GM23248 (cell line): ENCODE results near the gene HLA-B. TPM values are rescaled to one million over a fixed set of nuclear protein-coding genes. Genes with fewer than 3 reads are reported as not detected.

Experiments
- DNase-seq: peaks from one replicate; pipeline ENCODE4 v3.0.0-alpha.2; 2015
- H2AFZ ChIP-seq: fragments of 200-600 bp; sonication (generic); 2 replicates; pipeline ENCODE4 v1.6.1; 2016; ENCODE audit warnings: antibody characterized with exemption
- H3F3A ChIP-seq: fragments of 200-600 bp; sonication (generic); 2 replicates; pipeline ENCODE4 v1.6.1; 2016; ENCODE audit warnings: mild to moderate bottlenecking, antibody characterized with exemption, mixed run types; ENCODE audit not compliant: insufficient read depth
- H3K27ac ChIP-seq: fragments of 200-600 bp; sonication (generic); 2 replicates; pipeline ENCODE4 v1.5.1; 2016; ENCODE audit warnings: mild to moderate bottlenecking
- H3K27me3 ChIP-seq: fragments of 200-600 bp; sonication (generic); replicated peaks from 2 replicates; pipeline ENCODE4 v1.6.1; 2016; ENCODE audit warnings: mild to moderate bottlenecking; ENCODE audit not compliant: insufficient read depth
- H3K36me3 ChIP-seq: fragments of 200-600 bp; sonication (generic); 2 replicates; pipeline ENCODE4 v1.6.1; 2016; ENCODE audit warnings: low read depth, mild to moderate bottlenecking
- H3K4me1 ChIP-seq: fragments of 200-600 bp; sonication (generic); 2 replicates; pipeline ENCODE4 v1.6.1; 2016; ENCODE audit warnings: mild to moderate bottlenecking; ENCODE audit not compliant: insufficient read depth
- H3K4me2 ChIP-seq: fragments of 200-600 bp; sonication (generic); one replicate; pipeline ENCODE4 v1.6.1; 2016; ENCODE audit warnings: mild to moderate bottlenecking; ENCODE audit not compliant: unreplicated experiment
- H3K4me3 ChIP-seq: fragments of 200-600 bp; sonication (generic); 2 replicates; pipeline ENCODE4 v1.5.1; 2016; ENCODE audit warnings: mild to moderate bottlenecking
- H3K79me2 ChIP-seq: fragments of 200-600 bp; sonication (generic); 2 replicates; pipeline ENCODE4 v1.6.1; 2016; ENCODE audit warnings: mild to moderate bottlenecking; ENCODE audit not compliant: insufficient read depth
- H3K9ac ChIP-seq: fragments of 200-600 bp; sonication (generic); 2 replicates; pipeline ENCODE4 v1.6.1; 2016; ENCODE audit warnings: mild to moderate bottlenecking
- H3K9me2 ChIP-seq: fragments of 200-600 bp; sonication (generic); 2 replicates; pipeline ENCODE4 v1.6.1; 2016; ENCODE audit warnings: mixed run types, mild to moderate bottlenecking, moderate library complexity; ENCODE audit not compliant: insufficient read depth
- H3K9me3 ChIP-seq: fragments of 200-600 bp; sonication (generic); one replicate; pipeline ENCODE4 v1.6.1; 2017; ENCODE audit warnings: low read depth
- H4K20me1 ChIP-seq: fragments of 200-600 bp; sonication (generic); 2 replicates; pipeline ENCODE4 v1.6.0; 2016; ENCODE audit not compliant: insufficient read depth
- EZH2 ChIP-seq: fragments of 200-600 bp; sonication (generic); IDR thresholded peaks from 2 replicates; pipeline ENCODE4 v1.6.1; 2018; ENCODE audit warnings: antibody characterized with exemption, mild to moderate bottlenecking; ENCODE audit not compliant: insufficient read depth, poor library complexity, severe bottlenecking
- EZH2phosphoT487 ChIP-seq: fragments of 200-600 bp; sonication (generic); IDR thresholded peaks from 2 replicates; pipeline ENCODE4 v1.6.1; 2018; ENCODE audit warnings: antibody characterized with exemption, moderate library complexity, mild to moderate bottlenecking, low read depth; ENCODE audit not compliant: insufficient read depth
- WGBS, 2 experiments: methylation state at CpG; one replicate each; pipeline ENCODE4 v1.1.6; 2015 to 2017; ENCODE audit warnings: low lambda C conversion rate in 2 of 2, low coverage in 1 of 2; ENCODE audit errors: missing lambda C conversion rate in 2 of 2; 5-methylcytosine and 5-hydroxymethylcytosine counted together
- in situ Hi-C: fragments of 300-500 bp; cut with MboI; formaldehyde crosslinking; loops from 2 replicates; pipeline ENCODE4 v1.15.0; 2020
- microRNA-seq: library from miRNA; unstranded; fragments of <30 nt; microRNA quantifications from one replicate; pipeline ENCODE4, GENCODE V29; 2016; ENCODE audit warnings: borderline number of aligned reads
- polyA plus RNA-seq: library from polyadenylated mRNA; unstranded; fragments of >200 nt; fragmentation: Nextera tagmentation; extraction: Ambion mirVana; gene quantifications from 2 replicates; pipeline ENCODE4 v1.2.1, GENCODE V29; 2016
- small RNA-seq: library from RNA; depleted of rRNA; stranded (forward); fragments of <200 nt; gene quantifications from one replicate; pipeline ENCODE3, GENCODE V24; 2014; ENCODE audit warnings: low read depth, low replicate concordance
- total RNA-seq: library from RNA; depleted of rRNA; stranded (reverse); fragments of >200 nt; shearing (Covaris generic); gene quantifications from 2 replicates; pipeline ENCODE4 v1.2.3, GENCODE V29; 2014; rRNA removed

The HLA-B gene
- total and polyA plus RNA-seq, 2 experiments from 2014 or later, result 87.9 to 192 TPM

DNA sequence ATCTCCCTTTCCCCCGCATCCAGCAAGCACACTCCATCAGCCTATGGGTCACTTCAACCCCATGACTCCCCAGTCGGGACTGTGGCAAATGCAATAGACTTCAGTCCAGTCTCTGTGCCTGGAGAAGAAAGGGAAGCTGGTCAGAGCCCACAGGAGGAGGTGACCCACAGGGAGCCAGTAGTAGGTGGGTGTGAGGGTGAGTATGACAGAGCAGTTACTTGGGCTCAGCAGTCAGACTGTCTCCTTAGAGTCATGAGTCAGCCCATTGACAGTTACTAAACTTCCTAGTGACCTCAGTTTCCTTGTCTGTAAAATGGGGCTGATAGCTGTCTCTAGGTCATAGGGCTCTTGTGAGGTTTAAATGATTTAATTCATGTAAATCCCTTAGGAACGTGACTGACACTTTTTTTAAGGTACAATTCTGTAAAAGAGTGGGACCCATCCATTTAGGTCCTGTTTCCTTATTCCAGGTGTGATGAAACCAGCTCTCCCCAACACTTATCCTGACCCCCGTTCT is 51.2 kb downstream of the HLA-B start:
- Histone ChIP-seq H3F3A (no peaks in the 10 kb centered on the region), H3K9me2 (no peaks in the 10 kb centered on the region), H3K9me3 (no peaks in the 10 kb centered on the region), H3K79me2 (no peaks in the 10 kb centered on the region), H4K20me1 (no peaks in the 10 kb centered on the region), H3K36me3 (no peaks in the 10 kb centered on the region), H3K27me3 (peaks cover 6% of the 10 kb centered on the region; the same call in 1 of the 2 replicates), H2AFZ (no peak overlapping the region), H3K4me1 (no peaks in the 10 kb centered on the region), H3K4me2 (no peak overlapping the region), H3K4me3 (no peak overlapping the region), H3K9ac (no peak overlapping the region), H3K27ac (no peak overlapping the region)
- in situ Hi-C loops, result no loop called here
- DNase-seq, result peak; percentile 8
- 37 to 39% methylated on average over 4 of the region's 4 CpGs for WGBS, 2 experiments
- TF ChIP-seq EZH2phosphoT487 (no peak), EZH2 (no peak)

DNA sequence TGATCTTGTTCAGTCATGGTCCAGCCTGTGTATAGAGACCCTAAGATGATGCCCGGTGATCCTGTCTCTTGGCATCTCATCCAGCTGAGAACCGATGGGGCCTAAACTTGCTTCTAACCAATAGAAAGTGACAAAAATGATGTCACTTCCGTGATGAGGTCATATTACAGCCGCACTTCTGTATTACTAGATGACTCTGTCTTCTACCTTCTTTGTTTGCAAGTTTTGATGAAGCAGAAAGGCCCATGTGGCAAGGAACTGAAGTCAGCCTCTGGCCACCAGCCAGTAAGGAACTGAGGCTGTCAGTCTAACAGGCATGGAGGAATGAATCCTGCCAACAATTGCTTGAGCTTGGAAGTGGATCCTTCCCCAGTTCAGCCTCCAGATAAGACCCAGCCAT is 52.3 kb downstream of the HLA-B start:
- Histone ChIP-seq H4K20me1 (no peaks in the 10 kb centered on the region), H3K9ac (no peak overlapping the region), H3K9me2 (no peaks in the 10 kb centered on the region), H3K27ac (no peak overlapping the region), H2AFZ (no peak overlapping the region), H3K27me3 (peaks cover 6% of the 10 kb centered on the region; the same call in 1 of the 2 replicates), H3K9me3 (no peaks in the 10 kb centered on the region), H3K4me1 (no peaks in the 10 kb centered on the region), H3F3A (no peaks in the 10 kb centered on the region), H3K79me2 (no peaks in the 10 kb centered on the region), H3K4me2 (no peak overlapping the region), H3K4me3 (no peak overlapping the region), H3K36me3 (no peaks in the 10 kb centered on the region)
- peak; percentile 2 for DNase-seq
- no peak for TF ChIP-seq EZH2phosphoT487
- TF ChIP-seq EZH2, result no peak
- in situ Hi-C loops, result no loop called here
- WGBS, 2 experiments, result 38 to 53% methylated on average over 4 of the region's 4 CpGs

Small RNA genes lying within 50 kb of the gene (microRNA-seq; reads per million reads assigned to microRNA genes)
- not detected for gene MIR6891

Small RNA genes lying within 50 kb of the gene (small RNA-seq; reads per million reads assigned to genes)
- gene HLA-S, result not detected
- gene MIR6891, result not detected
- not detected for gene RF00019
- not detected for gene RNU6-283P

Other genes with a start within 250 kb of the HLA-B start
- not detected in 2 replicates for gene C6orf15, start 244.6 kb downstream of the HLA-B start, total RNA-seq
- gene C6orf15, start 244.6 kb downstream of the HLA-B start, polyA plus RNA-seq, result not detected in 2 replicates
- gene PSORS1C1, start 242.4 kb downstream of the HLA-B start, total RNA-seq, result 0.22 and 0.25 TPM in 2 replicates
- gene PSORS1C1, start 242.4 kb downstream of the HLA-B start, polyA plus RNA-seq, result 2.0 and 2.6 TPM in 2 replicates
- gene CDSN, start 236.7 kb downstream of the HLA-B start, total RNA-seq, result not detected in 2 replicates
- gene CDSN, start 236.7 kb downstream of the HLA-B start, polyA plus RNA-seq, result not detected in 2 replicates
- gene PSORS1C2, start 218.1 kb downstream of the HLA-B start, total RNA-seq, result not detected in 2 replicates
- gene PSORS1C2, start 218.1 kb downstream of the HLA-B start, polyA plus RNA-seq, result 0.16 TPM in 1 of 2 replicates, not detected in the other
- 13.5 and 14.3 TPM in 2 replicates for gene CCHCR1, start 199.4 kb downstream of the HLA-B start, total RNA-seq
- gene CCHCR1, start 199.4 kb downstream of the HLA-B start, polyA plus RNA-seq, result 10.8 and 13.2 TPM in 2 replicates
- gene TCF19, start 198.6 kb downstream of the HLA-B start, total RNA-seq, result 21.6 and 28.4 TPM in 2 replicates
- 18.3 and 19.9 TPM in 2 replicates for gene TCF19, start 198.6 kb downstream of the HLA-B start, polyA plus RNA-seq
- gene POU5F1, start 186.5 kb downstream of the HLA-B start, total RNA-seq, result 0.22 TPM in 1 of 2 replicates, not detected in the other
- gene POU5F1, start 186.5 kb downstream of the HLA-B start, polyA plus RNA-seq, result 0.61 and 0.88 TPM in 2 replicates
- gene HLA-C, start 85.1 kb downstream of the HLA-B start, total RNA-seq, result 157 and 168 TPM in 2 replicates
- gene HLA-C, start 85.1 kb downstream of the HLA-B start, polyA plus RNA-seq, result 244 and 255 TPM in 2 replicates
- 24.0 and 42.6 TPM in 2 replicates for gene MICA, start 46.4 kb upstream of the HLA-B start, total RNA-seq
- gene MICA, start 46.4 kb upstream of the HLA-B start, polyA plus RNA-seq, result 36.9 and 38.0 TPM in 2 replicates
- 4.1 and 4.9 TPM in 2 replicates for gene MICB, start 141.0 kb upstream of the HLA-B start, total RNA-seq
- gene MICB, start 141.0 kb upstream of the HLA-B start, polyA plus RNA-seq, result 3.7 and 4.2 TPM in 2 replicates
- not detected in 2 replicates for gene MCCD1, start 171.8 kb upstream of the HLA-B start, total RNA-seq
- gene MCCD1, start 171.8 kb upstream of the HLA-B start, polyA plus RNA-seq, result not detected in 2 replicates
- 319 and 415 TPM in 2 replicates for gene DDX39B, start 184.8 kb upstream of the HLA-B start, total RNA-seq
- gene DDX39B, start 184.8 kb upstream of the HLA-B start, polyA plus RNA-seq, result 197 and 204 TPM in 2 replicates
- 0.89 and 1.8 TPM in 2 replicates for gene ATP6V1G2, start 189.4 kb upstream of the HLA-B start, total RNA-seq
- 2.8 and 3.5 TPM in 2 replicates for gene ATP6V1G2, start 189.4 kb upstream of the HLA-B start, polyA plus RNA-seq
- 20.4 and 22.9 TPM in 2 replicates for gene NFKBIL1, start 190.4 kb upstream of the HLA-B start, total RNA-seq
- 12.3 and 15.0 TPM in 2 replicates for gene NFKBIL1, start 190.4 kb upstream of the HLA-B start, polyA plus RNA-seq
- not detected in 2 replicates for gene LTA, start 215.1 kb upstream of the HLA-B start, total RNA-seq
- gene LTA, start 215.1 kb upstream of the HLA-B start, polyA plus RNA-seq, result not detected in 2 replicates
- not detected in 2 replicates for gene TNF, start 218.4 kb upstream of the HLA-B start, total RNA-seq
- 0.11 TPM in 1 of 2 replicates, not detected in the other for gene TNF, start 218.4 kb upstream of the HLA-B start, polyA plus RNA-seq
- gene LTB, start 225.2 kb upstream of the HLA-B start, total RNA-seq, result not detected in 2 replicates
- gene LTB, start 225.2 kb upstream of the HLA-B start, polyA plus RNA-seq, result 0.23 TPM in 1 of 2 replicates, not detected in the other
- not detected in 2 replicates for gene LST1, start 229.1 kb upstream of the HLA-B start, total RNA-seq
- not detected in 2 replicates for gene LST1, start 229.1 kb upstream of the HLA-B start, polyA plus RNA-seq
- gene NCR3, start 235.8 kb upstream of the HLA-B start, total RNA-seq, result not detected in 2 replicates
- not detected in 2 replicates for gene NCR3, start 235.8 kb upstream of the HLA-B start, polyA plus RNA-seq